Activated B cell treated with CpG ODN at 0.5 μM for 24 hours (primary cell): ENCODE results near the gene AP1M1. TPM values are rescaled to one million over a fixed set of nuclear protein-coding genes. Genes with fewer than 3 reads are reported as not detected.

ENCODE experiments used
- ATAC-seq: fragments of 200-7000 bp; cut with Tn5 transposase; one replicate; pipeline ENCODE4 v1.10.0; 2021; ENCODE audit warnings: low read depth, mild to moderate bottlenecking, moderate library complexity
- CTCF ChIA-PET: fragments of 350-600 bp; sonication (Branson Sonifier 250); formaldehyde crosslinking; loops from one replicate; lab custom pipeline; 2021; ENCODE audit warnings: antibody characterized with exemption; lab: Charles Lee
- POLR2A ChIA-PET: fragments of 350-600 bp; sonication (Branson Sonifier 250); formaldehyde crosslinking; loops from one replicate; lab custom pipeline; 2021; ENCODE audit warnings: antibody characterized with exemption; lab: Charles Lee
- DNase-seq: peaks from one replicate; pipeline ENCODE4 v3.0.0; 2022
- H3K27ac Mint-ChIP-seq: one replicate; pipeline ENCODE4 v1.8.0; 2020; ENCODE audit warnings: mixed read lengths
- H3K27me3 Mint-ChIP-seq: one replicate; pipeline ENCODE4 v1.8.0; 2021; ENCODE audit warnings: mixed read lengths
- H3K36me3 Mint-ChIP-seq: one replicate; pipeline ENCODE4 v1.8.0; 2021; ENCODE audit warnings: low read depth, mixed read lengths
- H3K4me1 Mint-ChIP-seq: one replicate; pipeline ENCODE4 v1.8.0; 2021; ENCODE audit warnings: mixed read lengths
- H3K4me3 Mint-ChIP-seq: one replicate; pipeline ENCODE4 v1.8.0; 2020; ENCODE audit warnings: mild to moderate bottlenecking, mixed read lengths
- H3K9me3 Mint-ChIP-seq: one replicate; pipeline ENCODE4 v1.8.0; 2020; ENCODE audit warnings: mixed read lengths
- intact Hi-C: fragments of 100-400 bp; cut with micrococcal nuclease; formaldehyde crosslinking; loops from one replicate; pipeline ENCODE4 v1.15.1; 2024
- total RNA-seq: library from RNA; stranded (reverse); gene quantifications from 2 replicates; pipeline ENCODE4 v1.2.3, GENCODE V29; 2022
- TF ChIP-seq, protein P1 (sequence below): fragments of 200-600 bp; IDR thresholded peaks from one replicate; pipeline ENCODE4 v1.8.0; 2022; ENCODE audit warnings: antibody characterized with exemption, mild to moderate bottlenecking

Gene AP1M1
- total RNA-seq, 1 donor from 2014 or later: 87.5 TPM

DNA sequence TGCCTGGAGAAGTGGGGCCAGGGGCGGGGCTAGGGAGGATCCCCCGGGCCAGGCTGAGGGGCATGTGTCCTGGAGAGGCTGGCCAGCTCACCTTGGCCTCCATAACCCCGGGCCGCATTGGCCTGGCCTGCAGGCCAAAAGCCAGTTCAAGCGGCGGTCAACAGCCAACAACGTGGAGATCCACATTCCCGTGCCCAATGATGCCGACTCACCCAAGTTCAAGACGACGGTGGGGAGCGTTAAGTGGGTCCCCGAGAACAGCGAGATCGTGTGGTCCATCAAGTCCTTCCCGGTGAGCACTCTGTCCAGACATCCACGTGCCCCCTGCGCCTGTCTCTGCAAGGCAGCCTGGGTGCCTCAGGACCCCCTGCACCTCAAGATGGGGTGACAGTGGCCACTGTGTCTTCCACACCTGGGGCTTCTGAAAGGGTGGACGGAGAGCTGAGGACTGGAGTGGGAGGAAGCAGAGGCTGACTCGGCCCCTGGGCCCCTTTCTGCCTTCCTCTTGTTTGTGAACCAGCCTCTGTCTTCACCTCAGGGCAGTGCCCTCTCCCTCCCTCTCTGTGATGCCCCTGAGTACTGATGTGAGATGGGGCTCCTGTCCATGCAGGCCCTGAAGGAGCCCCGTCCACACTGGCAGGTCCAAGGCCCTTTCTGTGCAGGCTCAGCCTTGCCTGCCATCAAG lies 31.1 kb downstream of the AP1M1 start:
- TF ChIP-seq, protein P1, sequence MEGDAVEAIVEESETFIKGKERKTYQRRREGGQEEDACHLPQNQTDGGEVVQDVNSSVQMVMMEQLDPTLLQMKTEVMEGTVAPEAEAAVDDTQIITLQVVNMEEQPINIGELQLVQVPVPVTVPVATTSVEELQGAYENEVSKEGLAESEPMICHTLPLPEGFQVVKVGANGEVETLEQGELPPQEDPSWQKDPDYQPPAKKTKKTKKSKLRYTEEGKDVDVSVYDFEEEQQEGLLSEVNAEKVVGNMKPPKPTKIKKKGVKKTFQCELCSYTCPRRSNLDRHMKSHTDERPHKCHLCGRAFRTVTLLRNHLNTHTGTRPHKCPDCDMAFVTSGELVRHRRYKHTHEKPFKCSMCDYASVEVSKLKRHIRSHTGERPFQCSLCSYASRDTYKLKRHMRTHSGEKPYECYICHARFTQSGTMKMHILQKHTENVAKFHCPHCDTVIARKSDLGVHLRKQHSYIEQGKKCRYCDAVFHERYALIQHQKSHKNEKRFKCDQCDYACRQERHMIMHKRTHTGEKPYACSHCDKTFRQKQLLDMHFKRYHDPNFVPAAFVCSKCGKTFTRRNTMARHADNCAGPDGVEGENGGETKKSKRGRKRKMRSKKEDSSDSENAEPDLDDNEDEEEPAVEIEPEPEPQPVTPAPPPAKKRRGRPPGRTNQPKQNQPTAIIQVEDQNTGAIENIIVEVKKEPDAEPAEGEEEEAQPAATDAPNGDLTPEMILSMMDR: no peak
- DNase-seq: no peak
- Mint-ChIP-seq H3K4me1 (no peaks in the 10 kb centered on the region), H3K27me3 (no peaks in the 10 kb centered on the region), H3K9me3 (no peaks in the 10 kb centered on the region), H3K27ac (no peak overlapping the region), H3K4me3 (no peak overlapping the region), H3K36me3 (peaks cover 73% of the 10 kb centered on the region)
- ChIA-PET POLR2A (no interaction called here), CTCF (no interaction called here)
- ATAC-seq: no peak
- intact Hi-C loops: no loop called here

DNA sequence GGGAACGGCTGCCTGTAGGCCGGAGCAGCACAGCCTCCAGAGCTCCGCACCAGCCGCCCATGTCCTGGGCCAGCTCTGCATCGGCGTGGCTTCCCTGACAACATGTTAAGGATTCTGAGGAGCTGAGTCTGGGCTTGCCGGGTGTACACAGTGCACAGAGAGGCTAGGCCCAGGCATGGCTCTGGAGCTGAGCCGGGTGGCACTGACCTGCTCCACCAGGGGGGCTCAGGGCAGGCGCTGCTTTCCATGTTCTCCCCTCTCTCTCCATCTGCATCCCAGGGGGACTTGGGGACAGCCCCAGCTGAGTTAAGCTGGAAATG lies 31.6 kb downstream of the AP1M1 start:
- POLR2A ChIA-PET: interaction anchor here (0.6 kb wide), 1 partner anchor 171 kb away, joined by 9 read pairs; no protein-coding TSS in a partner anchor
- no peak for DNase-seq
- no peaks in the 10 kb centered on the region for H3K4me1 Mint-ChIP-seq

DNA sequence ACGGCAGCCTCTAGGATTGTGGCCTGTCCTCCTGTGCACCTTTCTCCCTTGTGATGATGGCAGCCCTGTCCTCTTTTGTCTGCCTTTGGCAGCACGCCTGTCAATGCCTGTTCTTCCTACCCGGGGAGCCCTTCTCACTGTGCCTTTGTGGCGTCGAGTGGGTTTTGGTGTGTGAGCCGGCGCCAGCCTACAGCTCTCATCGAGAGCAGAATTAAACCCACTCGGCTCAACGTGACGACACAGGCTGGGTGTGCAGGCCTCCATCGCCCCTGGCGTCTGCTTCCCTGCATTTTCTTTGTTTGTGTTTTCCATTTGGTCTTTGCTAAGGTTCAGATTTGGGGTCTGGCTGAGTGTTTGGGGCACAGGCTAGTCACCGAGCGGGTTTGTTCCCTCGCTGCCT lies 34.4 kb downstream of the AP1M1 start:
- TF ChIP-seq, protein P1: no peak
- Mint-ChIP-seq H3K4me3 (no peak overlapping the region), H3K36me3 (peaks cover 82% of the 10 kb centered on the region), H3K27me3 (no peaks in the 10 kb centered on the region), H3K4me1 (peaks cover 6% of the 10 kb centered on the region), H3K9me3 (no peaks in the 10 kb centered on the region), H3K27ac (no peak overlapping the region)
- intact Hi-C loops: no loop called here
- CTCF ChIA-PET: no interaction called here
- ATAC-seq (no peak), DNase-seq (no peak)
- POLR2A ChIA-PET: no interaction called here

More for the DNA sequence above, 31.6 kb downstream of the AP1M1 start:
- Mint-ChIP-seq H3K27ac (no peak overlapping the region), H3K36me3 (peaks cover 71% of the 10 kb centered on the region), H3K27me3 (no peaks in the 10 kb centered on the region), H3K9me3 (no peaks in the 10 kb centered on the region), H3K4me3 (no peak overlapping the region)
- CTCF ChIA-PET: interaction anchor here (1.0 kb wide), 1 partner anchor 11 kb away, joined by 3 read pairs; no protein-coding TSS in a partner anchor
- intact Hi-C loops: no loop called here
- TF ChIP-seq, protein P1: no peak
- ATAC-seq: no peak

DNA sequence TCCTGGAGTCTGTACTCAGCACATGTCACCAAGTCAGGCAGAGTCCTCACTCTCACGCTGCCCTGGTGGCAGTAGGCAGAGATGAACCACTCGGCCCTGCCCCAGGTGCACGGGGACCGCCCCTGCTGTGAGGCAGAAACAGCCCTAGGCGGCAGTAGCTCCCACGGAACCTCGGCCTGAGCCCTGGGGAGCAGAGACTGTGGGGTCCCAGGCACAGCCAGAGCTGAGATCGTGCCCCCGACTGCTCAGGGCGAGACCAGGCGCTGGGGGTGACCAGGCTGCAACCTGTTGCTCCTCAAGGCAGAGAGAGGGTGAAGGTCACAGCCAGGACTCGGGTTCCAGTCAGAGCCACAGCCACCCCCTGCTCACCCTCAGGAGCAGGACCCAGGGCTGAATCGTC lies 34.9 kb downstream of the AP1M1 start:
- Mint-ChIP-seq H3K27ac (no peak overlapping the region), H3K36me3 (peaks cover 79% of the 10 kb centered on the region), H3K4me3 (no peak overlapping the region), H3K4me1 (peaks cover 6% of the 10 kb centered on the region), H3K9me3 (no peaks in the 10 kb centered on the region), H3K27me3 (no peaks in the 10 kb centered on the region)
- intact Hi-C loops: no loop called here
- ATAC-seq (no peak), DNase-seq (no peak)
- CTCF ChIA-PET: no interaction called here
- POLR2A ChIA-PET: interaction anchor here (0.5 to 0.6 kb wide), 2 partner anchors 14 to 354 kb away, joined by 4 to 5 read pairs; no protein-coding TSS in a partner anchor
- TF ChIP-seq, protein P1: no peak

DNA sequence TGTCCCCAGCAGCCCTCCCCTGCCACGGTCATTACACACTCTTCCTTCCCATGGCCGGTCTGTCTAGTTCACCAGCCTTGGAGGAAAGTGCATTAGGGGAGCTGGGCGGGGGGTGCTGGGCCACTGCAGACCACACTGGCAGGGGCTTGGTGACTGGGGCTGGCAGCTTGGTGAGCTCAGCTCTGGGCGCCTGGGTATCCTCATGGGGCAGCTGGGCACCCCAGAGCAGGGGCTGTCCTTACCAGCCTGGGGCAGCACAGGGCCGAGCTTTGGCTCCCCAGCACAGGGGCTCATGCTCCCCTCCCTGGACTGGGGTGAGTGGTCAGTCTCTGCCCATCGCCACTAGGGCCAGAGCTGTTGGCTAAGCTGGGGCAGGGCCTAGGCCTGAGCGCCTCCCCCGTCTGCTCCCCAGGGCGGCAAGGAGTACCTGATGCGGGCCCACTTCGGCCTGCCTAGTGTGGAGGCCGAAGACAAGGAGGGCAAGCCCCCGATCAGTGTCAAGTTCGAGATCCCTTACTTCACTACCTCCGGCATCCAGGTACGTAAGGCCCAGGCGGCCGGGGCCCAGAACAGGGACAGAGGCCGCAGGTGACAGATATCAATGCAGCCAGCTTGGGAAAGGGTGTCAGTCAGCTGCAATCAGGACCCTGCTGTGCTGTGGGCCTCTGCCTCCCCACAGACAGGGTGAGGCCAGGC lies 35.5 kb downstream of the AP1M1 start:
- H3K9me3 Mint-ChIP-seq: no peaks in the 10 kb centered on the region
- POLR2A ChIA-PET: interaction anchor here (0.5 to 0.6 kb wide), 3 partner anchors 15 to 646 kb away, joined by 3 to 5 read pairs (median 4); no protein-coding TSS in a partner anchor
- CTCF ChIA-PET: no interaction called here
- no peak for DNase-seq
- no peak overlapping the region for H3K27ac Mint-ChIP-seq
- no peak for ATAC-seq
- intact Hi-C loops: no loop called here
- H3K27me3 Mint-ChIP-seq: no peaks in the 10 kb centered on the region
- peaks cover 73% of the 10 kb centered on the region for H3K36me3 Mint-ChIP-seq
- peaks cover 11% of the 10 kb centered on the region for H3K4me1 Mint-ChIP-seq
- no peak overlapping the region for H3K4me3 Mint-ChIP-seq
- TF ChIP-seq, protein P1: no peak
